ENCODE measurements around the gene MEG3. TPM values are rescaled to one million over a fixed set of nuclear protein-coding genes. Genes with fewer than 3 reads are reported as not detected.

Gene MEG3
- polyA plus RNA-seq, 1 donor from 2014 or later = not detected

DNA sequence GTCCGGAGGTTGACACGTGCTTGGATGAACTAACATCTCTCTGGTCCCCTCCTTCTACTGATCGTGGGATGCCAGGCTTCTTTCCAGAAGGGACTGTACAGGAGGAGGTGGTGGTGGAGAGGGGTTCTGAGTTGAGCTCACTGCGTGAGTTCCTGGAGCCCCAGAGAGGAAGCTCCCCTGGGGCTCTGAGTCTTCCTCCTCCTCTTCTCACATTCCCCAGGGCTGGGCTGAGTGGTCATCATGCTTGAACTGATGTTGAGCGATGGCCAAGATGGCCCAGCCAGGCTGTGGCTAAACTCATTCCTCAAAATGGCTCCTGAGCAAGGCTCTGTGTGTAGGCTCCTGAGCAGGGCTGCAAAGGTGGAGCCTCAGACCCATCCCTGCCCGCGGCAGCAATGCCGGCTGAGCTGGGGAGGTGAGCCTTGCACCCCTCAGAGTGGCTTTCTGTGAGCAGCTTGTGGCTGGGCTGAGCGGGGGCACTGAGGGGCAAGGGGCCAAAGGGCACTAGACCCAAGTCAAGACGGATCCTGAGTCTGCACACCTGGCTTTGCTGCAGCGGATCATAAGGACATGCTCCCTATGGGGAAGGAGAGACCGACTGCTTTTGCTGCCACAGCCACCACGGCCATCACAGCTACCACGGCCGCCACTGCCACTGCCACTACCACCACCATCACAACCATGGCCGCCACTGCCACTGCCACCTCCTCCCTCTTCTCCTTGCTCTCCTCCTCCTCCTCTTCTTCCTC lies 35.4 kb downstream of the MEG3 start:
- TF ChIP-seq TAF1 (IDR thresholded peaks at IDR 0.05; ENCODE audit: low read depth) (no peak), SMC3 (conservative IDR thresholded peaks at IDR 0.05; ENCODE audit: poor library complexity) (no peak), EZH2 (IDR thresholded peaks at IDR 0.05; ENCODE audit: borderline replicate concordance, insufficient read depth, low read length, poor library complexity, severe bottlenecking) (no peak), REST (IDR thresholded peaks at IDR 0.05; ENCODE audit: borderline replicate concordance) (no peak), MXI1 (conservative IDR thresholded peaks at IDR 0.05; ENCODE audit: poor library complexity, severe bottlenecking) (no peak), EP300 (conservative IDR thresholded peaks at IDR 0.05; ENCODE audit: poor library complexity, severe bottlenecking) (no peak), RAD21 (conservative IDR thresholded peaks at IDR 0.05) (no peak)

GRCh38 chr14:100861937-100862247 lies 36.0 kb downstream of the MEG3 start:
- H3K9ac ChIP-seq (ENCODE audit: low read length) = no peak overlapping the region
- no peaks in the 10 kb centered on the region for H3K9me3 ChIP-seq (ENCODE audit: low read length)
- H3K79me2 ChIP-seq (replicated peaks; ENCODE audit: insufficient read depth, low read length) = no peaks in the 10 kb centered on the region
- no peaks in the 10 kb centered on the region for H3K27me3 ChIP-seq (ENCODE audit: insufficient read depth, low read depth, low read length)
- TF ChIP-seq EZH2 (IDR thresholded peaks at IDR 0.05; ENCODE audit: borderline replicate concordance, insufficient read depth, low read length, poor library complexity, severe bottlenecking) (no peak), RAD21 (conservative IDR thresholded peaks at IDR 0.05) (no peak), MXI1 (conservative IDR thresholded peaks at IDR 0.05; ENCODE audit: poor library complexity, severe bottlenecking) (no peak), EP300 (conservative IDR thresholded peaks at IDR 0.05; ENCODE audit: poor library complexity, severe bottlenecking) (no peak), POLR2AphosphoS5 (IDR thresholded peaks at IDR 0.05) (no peak), REST (IDR thresholded peaks at IDR 0.05; ENCODE audit: borderline replicate concordance) (no peak), TAF1 (IDR thresholded peaks at IDR 0.05; ENCODE audit: low read depth) (no peak), SMC3 (conservative IDR thresholded peaks at IDR 0.05; ENCODE audit: poor library complexity) (no peak)
- TF ChIP-seq, protein P1, sequence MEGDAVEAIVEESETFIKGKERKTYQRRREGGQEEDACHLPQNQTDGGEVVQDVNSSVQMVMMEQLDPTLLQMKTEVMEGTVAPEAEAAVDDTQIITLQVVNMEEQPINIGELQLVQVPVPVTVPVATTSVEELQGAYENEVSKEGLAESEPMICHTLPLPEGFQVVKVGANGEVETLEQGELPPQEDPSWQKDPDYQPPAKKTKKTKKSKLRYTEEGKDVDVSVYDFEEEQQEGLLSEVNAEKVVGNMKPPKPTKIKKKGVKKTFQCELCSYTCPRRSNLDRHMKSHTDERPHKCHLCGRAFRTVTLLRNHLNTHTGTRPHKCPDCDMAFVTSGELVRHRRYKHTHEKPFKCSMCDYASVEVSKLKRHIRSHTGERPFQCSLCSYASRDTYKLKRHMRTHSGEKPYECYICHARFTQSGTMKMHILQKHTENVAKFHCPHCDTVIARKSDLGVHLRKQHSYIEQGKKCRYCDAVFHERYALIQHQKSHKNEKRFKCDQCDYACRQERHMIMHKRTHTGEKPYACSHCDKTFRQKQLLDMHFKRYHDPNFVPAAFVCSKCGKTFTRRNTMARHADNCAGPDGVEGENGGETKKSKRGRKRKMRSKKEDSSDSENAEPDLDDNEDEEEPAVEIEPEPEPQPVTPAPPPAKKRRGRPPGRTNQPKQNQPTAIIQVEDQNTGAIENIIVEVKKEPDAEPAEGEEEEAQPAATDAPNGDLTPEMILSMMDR (IDR thresholded peaks at IDR 0.05; ENCODE audit: poor library complexity, severe bottlenecking) = no peak
- H3K4me3 ChIP-seq (ENCODE audit: low read length) = no peak overlapping the region
- no peaks in the 10 kb centered on the region for H4K20me1 ChIP-seq (ENCODE audit: insufficient read depth)
- no peaks in the 10 kb centered on the region for H3K36me3 ChIP-seq (ENCODE audit: insufficient read depth, low read length)
- H3F3A ChIP-seq (ENCODE audit: insufficient read depth, low read length, poor library complexity, severe bottlenecking) = peaks cover 3% of the 10 kb centered on the region
- H3K4me2 ChIP-seq (ENCODE audit: low read length) = no peak overlapping the region
- H2AFZ ChIP-seq (ENCODE audit: low read depth, low read length) = no peak overlapping the region
- H3K27ac ChIP-seq (ENCODE audit: low read length) = no peak overlapping the region
- H3K9me2 ChIP-seq (ENCODE audit: insufficient read depth, low read length) = no peaks in the 10 kb centered on the region

More for the DNA sequence above, 35.4 kb downstream of the MEG3 start:
- H3K79me2 ChIP-seq (replicated peaks; ENCODE audit: insufficient read depth, low read length) = no peaks in the 10 kb centered on the region
- H3K4me3 ChIP-seq (ENCODE audit: low read length) = no peak overlapping the region
- peaks cover 3% of the 10 kb centered on the region for H3F3A ChIP-seq (ENCODE audit: insufficient read depth, low read length, poor library complexity, severe bottlenecking)
- H3K9ac ChIP-seq (ENCODE audit: low read length) = no peak overlapping the region
- H4K20me1 ChIP-seq (ENCODE audit: insufficient read depth) = no peaks in the 10 kb centered on the region
- H3K36me3 ChIP-seq (ENCODE audit: insufficient read depth, low read length) = no peaks in the 10 kb centered on the region
- H2AFZ ChIP-seq (ENCODE audit: low read depth, low read length) = no peak overlapping the region
- no peaks in the 10 kb centered on the region for H3K27me3 ChIP-seq (ENCODE audit: insufficient read depth, low read depth, low read length)
- H3K9me2 ChIP-seq (ENCODE audit: insufficient read depth, low read length) = no peaks in the 10 kb centered on the region
- no peak overlapping the region for H3K4me2 ChIP-seq (ENCODE audit: low read length)
- H3K9me3 ChIP-seq (ENCODE audit: low read length) = no peaks in the 10 kb centered on the region
- no peak overlapping the region for H3K27ac ChIP-seq (ENCODE audit: low read length)

All from neural cell (in vitro differentiated cells).